ENCODE measurements around the gene DHX34. TPM values are rescaled to one million over a fixed set of nuclear protein-coding genes. Genes with fewer than 3 reads are reported as not detected.

Gene DHX34
- total and polyA plus RNA-seq, 2 experiments from 2014 or later = 10.7 to 17.6 TPM

DNA sequence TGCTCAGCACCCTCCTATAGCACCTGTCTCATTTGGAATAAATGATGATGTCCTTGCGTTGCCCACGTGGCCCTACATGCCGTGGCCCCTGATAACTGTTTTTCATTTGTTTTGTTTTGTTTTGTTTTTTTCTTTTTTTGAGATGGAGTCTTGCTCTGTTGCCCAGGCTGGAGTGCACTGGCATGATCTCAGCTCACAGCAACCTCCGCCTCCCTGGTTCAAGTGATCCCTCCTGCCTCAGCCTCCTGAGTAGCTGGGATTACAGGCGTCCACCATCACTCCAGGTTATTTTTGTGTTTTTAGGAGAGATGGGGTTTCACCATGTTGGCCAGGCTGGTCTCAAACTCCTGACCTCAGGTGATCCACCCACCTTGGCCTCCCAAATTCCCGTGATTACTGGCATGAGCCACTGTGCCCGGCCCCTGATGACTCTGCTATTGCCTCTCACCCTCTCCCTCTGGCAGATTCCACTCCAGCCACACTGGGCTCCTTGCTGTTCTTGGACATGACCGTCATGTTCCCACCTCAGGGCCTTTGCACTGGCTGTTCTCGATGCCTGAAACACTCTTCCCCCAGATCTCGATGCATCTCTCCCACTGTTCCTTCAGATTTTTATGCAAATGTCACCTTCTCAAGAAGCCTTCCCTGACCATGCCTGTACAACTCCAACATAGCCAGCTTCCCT, 9.8 kb upstream of the DHX34 start:
- DNase-seq (ENCODE audit: low spot score) = no peak
- H2AFZ ChIP-seq = no peak overlapping the region
- H3K27me3 ChIP-seq = no peaks in the 10 kb centered on the region
- H3K79me2 ChIP-seq = no peaks in the 10 kb centered on the region
- WGBS (ENCODE audit: low lambda C conversion rate, missing lambda C conversion rate) = 87% methylated on average over 10 of the region's 10 CpGs
- TF ChIP-seq, protein P1, sequence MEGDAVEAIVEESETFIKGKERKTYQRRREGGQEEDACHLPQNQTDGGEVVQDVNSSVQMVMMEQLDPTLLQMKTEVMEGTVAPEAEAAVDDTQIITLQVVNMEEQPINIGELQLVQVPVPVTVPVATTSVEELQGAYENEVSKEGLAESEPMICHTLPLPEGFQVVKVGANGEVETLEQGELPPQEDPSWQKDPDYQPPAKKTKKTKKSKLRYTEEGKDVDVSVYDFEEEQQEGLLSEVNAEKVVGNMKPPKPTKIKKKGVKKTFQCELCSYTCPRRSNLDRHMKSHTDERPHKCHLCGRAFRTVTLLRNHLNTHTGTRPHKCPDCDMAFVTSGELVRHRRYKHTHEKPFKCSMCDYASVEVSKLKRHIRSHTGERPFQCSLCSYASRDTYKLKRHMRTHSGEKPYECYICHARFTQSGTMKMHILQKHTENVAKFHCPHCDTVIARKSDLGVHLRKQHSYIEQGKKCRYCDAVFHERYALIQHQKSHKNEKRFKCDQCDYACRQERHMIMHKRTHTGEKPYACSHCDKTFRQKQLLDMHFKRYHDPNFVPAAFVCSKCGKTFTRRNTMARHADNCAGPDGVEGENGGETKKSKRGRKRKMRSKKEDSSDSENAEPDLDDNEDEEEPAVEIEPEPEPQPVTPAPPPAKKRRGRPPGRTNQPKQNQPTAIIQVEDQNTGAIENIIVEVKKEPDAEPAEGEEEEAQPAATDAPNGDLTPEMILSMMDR (IDR thresholded peaks at IDR 0.05; ENCODE audit: poor library complexity) = no peak
- no peaks in the 10 kb centered on the region for H3K36me3 ChIP-seq (replicated peaks; ENCODE audit: insufficient read depth, low read depth)
- H3K9me3 ChIP-seq (ENCODE audit: low read depth) = no peaks in the 10 kb centered on the region
- H3K27ac ChIP-seq = no peak overlapping the region
- H4K20me1 ChIP-seq (ENCODE audit: insufficient read depth, poor library complexity, severe bottlenecking) = no peaks in the 10 kb centered on the region
- no peaks in the 10 kb centered on the region for H3K9me2 ChIP-seq (replicated peaks; ENCODE audit: insufficient read depth)
- no peak overlapping the region for H3K4me3 ChIP-seq
- H3K4me1 ChIP-seq (ENCODE audit: insufficient read depth) = no peaks in the 10 kb centered on the region
- H3K4me2 ChIP-seq = no peak overlapping the region

DNA sequence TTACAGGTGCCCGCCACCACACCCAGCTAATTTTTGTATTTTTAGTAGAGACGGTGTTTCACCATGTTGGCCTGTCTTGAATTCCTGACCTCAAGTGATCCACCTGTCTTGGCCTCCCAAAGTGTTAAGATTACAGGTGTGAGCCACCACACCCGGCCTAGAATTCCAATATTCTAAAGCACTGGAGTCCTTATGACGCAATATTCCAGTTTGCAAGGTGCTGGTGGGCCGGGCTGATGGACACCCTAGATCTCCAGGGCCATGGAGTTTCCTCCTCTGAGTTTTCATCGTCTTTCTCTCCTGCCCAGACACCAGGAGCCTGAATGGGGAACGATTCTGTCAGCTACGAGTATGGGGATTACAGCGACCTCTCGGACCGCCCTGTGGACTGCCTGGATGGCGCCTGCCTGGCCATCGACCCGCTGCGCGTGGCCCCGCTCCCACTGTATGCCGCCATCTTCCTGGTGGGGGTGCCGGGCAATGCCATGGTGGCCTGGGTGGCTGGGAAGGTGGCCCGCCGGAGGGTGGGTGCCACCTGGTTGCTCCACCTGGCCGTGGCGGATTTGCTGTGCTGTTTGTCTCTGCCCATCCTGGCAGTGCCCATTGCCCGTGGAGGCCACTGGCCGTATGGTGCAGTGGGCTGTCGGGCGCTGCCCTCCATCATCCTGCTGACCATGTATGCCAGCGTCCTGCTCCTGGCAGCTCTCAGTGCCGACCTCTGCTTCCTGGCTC, 8.5 kb upstream of the DHX34 start:
- 97% methylated on average over 29 of the region's 29 CpGs for WGBS (ENCODE audit: low lambda C conversion rate, missing lambda C conversion rate)
- TF ChIP-seq EZH2phosphoT487 (IDR thresholded peaks at IDR 0.05; ENCODE audit: low read depth, severe bottlenecking, unreplicated experiment) (no peak), EZH2 (IDR thresholded peaks at IDR 0.05; ENCODE audit: borderline replicate concordance) (no peak)
- TF ChIP-seq, protein P1 (IDR thresholded peaks at IDR 0.05; ENCODE audit: poor library complexity) = no peak

DNA sequence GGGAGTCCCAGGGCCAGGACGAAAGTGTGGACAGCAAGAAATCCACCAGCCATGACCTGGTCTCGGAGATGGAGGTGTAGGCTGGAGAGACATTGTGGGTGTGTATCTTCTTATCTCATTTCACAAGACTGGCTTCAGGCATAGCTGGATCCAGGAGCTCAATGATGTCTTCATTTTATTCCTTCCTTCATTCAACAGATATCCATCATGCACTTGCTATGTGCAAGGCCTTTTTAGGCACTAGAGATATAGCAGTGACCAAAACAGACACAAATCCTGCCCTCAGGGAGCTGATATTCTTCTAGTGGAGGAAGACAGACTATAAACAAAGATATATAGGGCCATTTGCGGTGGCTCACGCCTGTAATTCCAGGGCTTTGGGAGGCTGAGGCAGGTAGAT, 7.4 kb upstream of the DHX34 start:
- H3K4me3 ChIP-seq = no peak overlapping the region
- H3K9me2 ChIP-seq (replicated peaks; ENCODE audit: insufficient read depth) = no peaks in the 10 kb centered on the region
- H3K4me1 ChIP-seq (ENCODE audit: insufficient read depth) = no peaks in the 10 kb centered on the region
- DNase-seq (ENCODE audit: low spot score) = no peak
- 91% methylated on average over 4 of the region's 4 CpGs for WGBS (ENCODE audit: low lambda C conversion rate, missing lambda C conversion rate)
- H3K27ac ChIP-seq = no peak overlapping the region
- H3K4me2 ChIP-seq = no peak overlapping the region
- no peak overlapping the region for H2AFZ ChIP-seq
- H4K20me1 ChIP-seq (ENCODE audit: insufficient read depth, poor library complexity, severe bottlenecking) = no peaks in the 10 kb centered on the region
- H3K36me3 ChIP-seq (replicated peaks; ENCODE audit: insufficient read depth, low read depth) = no peaks in the 10 kb centered on the region
- H3K9me3 ChIP-seq (ENCODE audit: low read depth) = no peaks in the 10 kb centered on the region
- TF ChIP-seq, protein P1 (IDR thresholded peaks at IDR 0.05; ENCODE audit: poor library complexity) = no peak
- no peaks in the 10 kb centered on the region for H3K27me3 ChIP-seq
- no peaks in the 10 kb centered on the region for H3K79me2 ChIP-seq

More for the DNA sequence above, 8.5 kb upstream of the DHX34 start:
- Histone ChIP-seq H2AFZ (no peak overlapping the region), H3K4me1 (ENCODE audit: insufficient read depth) (no peaks in the 10 kb centered on the region), H4K20me1 (ENCODE audit: insufficient read depth, poor library complexity, severe bottlenecking) (no peaks in the 10 kb centered on the region), H3K27ac (no peak overlapping the region), H3K36me3 (replicated peaks; ENCODE audit: insufficient read depth, low read depth) (no peaks in the 10 kb centered on the region), H3K9me3 (ENCODE audit: low read depth) (no peaks in the 10 kb centered on the region), H3K9me2 (replicated peaks; ENCODE audit: insufficient read depth) (no peaks in the 10 kb centered on the region), H3K79me2 (no peaks in the 10 kb centered on the region), H3K4me3 (no peak overlapping the region), H3K4me2 (no peak overlapping the region), H3K27me3 (no peaks in the 10 kb centered on the region)
- DNase-seq (ENCODE audit: low spot score) = no peak

All from hepatocyte (in vitro differentiated cells).